ENCODE results near the gene MEIS1.

Gene MEIS1

DNA sequence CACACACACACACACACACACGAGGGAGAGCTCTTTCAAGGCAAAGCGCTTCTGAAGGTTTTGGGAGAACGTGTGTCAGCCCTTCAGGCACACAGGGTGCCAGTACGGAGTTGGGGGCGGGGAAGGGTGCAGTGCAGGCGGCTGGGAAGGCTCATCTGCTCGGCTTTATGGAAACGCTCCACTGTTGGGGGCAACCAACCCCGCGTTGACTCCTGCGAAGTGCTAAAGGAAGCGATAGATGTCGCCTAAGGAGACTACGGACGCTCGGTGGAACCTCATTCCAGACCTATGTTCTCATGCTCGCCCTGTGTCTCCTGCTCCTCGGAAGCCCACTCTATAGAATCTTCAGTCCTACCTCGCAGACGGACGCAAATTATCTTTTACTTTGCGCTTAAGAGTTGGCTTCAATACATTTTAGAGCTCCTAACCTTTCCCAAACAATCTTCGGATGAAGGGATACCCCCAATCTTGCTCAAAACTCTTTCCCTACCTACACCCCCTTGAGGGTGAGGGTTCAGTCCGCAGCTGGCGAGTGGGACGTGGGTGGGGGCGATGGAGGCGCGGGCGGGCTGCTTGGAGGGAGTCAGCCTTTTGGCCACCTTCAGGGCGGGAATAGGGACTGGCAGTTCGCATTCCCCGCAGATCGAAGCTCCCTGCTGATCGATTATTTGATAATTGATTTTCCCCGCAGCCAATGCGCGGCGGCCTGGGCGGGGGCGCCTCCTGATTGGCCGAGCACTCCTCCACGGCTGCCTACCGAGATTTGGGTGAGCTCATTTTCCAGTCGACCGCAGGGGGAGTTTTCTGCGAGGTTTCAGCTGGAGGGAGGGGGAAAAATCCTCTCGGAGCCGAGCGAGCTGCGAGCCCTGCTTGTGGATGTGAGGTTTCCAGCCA, 1.9 kb upstream of the MEIS1 start:
- Histone ChIP-seq H3K4me3 (ENCODE audit: low read depth, low read length) (peak overlapping the region; percentile 81), H3K27me3 (ENCODE audit: insufficient read depth, low read length) (no peaks in the 10 kb centered on the region), H2AK5ac (ENCODE audit: low read length) (no peak overlapping the region), H3K4me1 (ENCODE audit: control insufficient read depth in 1 of 2, insufficient read depth in 2 of 2, low read length in 2 of 2) (peaks cover 3 to 5% of the 10 kb centered on the region in 2 experiments), H3K4ac (ENCODE audit: low read depth, low read length) (peak overlapping the region; percentile 80), H3K79me1 (ENCODE audit: low read length) (peaks cover 30% of the 10 kb centered on the region), H2BK12ac (ENCODE audit: low read length) (peak overlapping the region; percentile 56), H3K14ac (ENCODE audit: low read length) (peak overlapping the region; percentile 83), H3K18ac (ENCODE audit: low read length) (peak overlapping the region; percentile 66), H4K12ac (ENCODE audit: low read depth, low read length) (peak overlapping the region; percentile 89), H3K9ac (ENCODE audit: low read length) (peak overlapping the region; percentile 76), H2BK120ac (ENCODE audit: insufficient read depth, low read length, poor library complexity) (peak overlapping the region; percentile 94), H3K9me3 (ENCODE audit: insufficient read depth, low read depth, low read length) (no peaks in the 10 kb centered on the region), H4K8ac (ENCODE audit: low read depth, low read length) (peak overlapping the region; percentile 95), H2AFZ (ENCODE audit: insufficient read depth, low read length, poor library complexity) (peak overlapping the region; percentile 95), H2BK5ac (ENCODE audit: low read depth, low read length, poor library complexity) (peak overlapping the region; percentile 88), H3K79me2 (ENCODE audit: control insufficient read depth, insufficient read depth, low read length, poor library complexity) (peaks cover 17% of the 10 kb centered on the region), H3K36me3 (ENCODE audit: control insufficient read depth in 1 of 2, insufficient read depth in 2 of 2, low read length in 2 of 2) (peaks cover 0 to 2% of the 10 kb centered on the region in 2 experiments), H4K91ac (ENCODE audit: low read depth, low read length) (peak overlapping the region; percentile 96), H3K27ac (ENCODE audit: low read depth, low read length) (peak overlapping the region; percentile 99), H3K4me2 (ENCODE audit: low read length) (peak overlapping the region; percentile 93), H3K23ac (ENCODE audit: low read length) (no peak overlapping the region)
- DNase-seq = peak; percentile 81 to 91
- no CpG with 5 or more reads among the region's 51 CpGs for WGBS (ENCODE audit: extremely low coverage, insufficient coverage, insufficient read length)

DNA sequence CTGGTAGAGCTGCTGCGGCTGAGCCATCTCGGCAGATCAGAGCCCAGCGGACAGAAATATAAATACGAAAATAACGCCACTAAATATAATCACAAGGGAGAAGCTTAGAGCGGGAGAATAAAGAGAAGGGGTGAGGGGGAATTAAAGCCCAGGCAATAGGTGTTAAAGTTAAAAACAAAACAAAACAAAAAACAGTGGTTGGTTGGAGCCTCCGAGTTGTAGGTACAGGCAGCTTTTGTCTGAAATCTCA, 1.3 kb upstream of the MEIS1 start:
- no CpG with 5 or more reads among the region's 7 CpGs for WGBS (ENCODE audit: extremely low coverage, insufficient coverage, insufficient read length)
- peak overlapping the region; percentile 56 for H2AFZ ChIP-seq (ENCODE audit: insufficient read depth, low read length, poor library complexity)
- peaks cover 0 to 2% of the 10 kb centered on the region in 2 experiments for H3K36me3 ChIP-seq (ENCODE audit: control insufficient read depth in 1 of 2, insufficient read depth in 2 of 2, low read length in 2 of 2)
- H4K12ac ChIP-seq (ENCODE audit: low read depth, low read length) = peak overlapping the region; percentile 47
- H2BK12ac ChIP-seq (ENCODE audit: low read length) = peak overlapping the region; percentile 59
- H3K27me3 ChIP-seq (ENCODE audit: insufficient read depth, low read length) = no peaks in the 10 kb centered on the region
- peak overlapping the region; percentile 98 for H3K18ac ChIP-seq (ENCODE audit: low read length)
- peak overlapping the region; percentile 83 for H3K14ac ChIP-seq (ENCODE audit: low read length)
- peak overlapping the region; percentile 64 for H2AK5ac ChIP-seq (ENCODE audit: low read length)
- H3K9ac ChIP-seq (ENCODE audit: low read length) = peak overlapping the region; percentile 99
- H3K4me3 ChIP-seq (ENCODE audit: low read depth, low read length) = peak overlapping the region; percentile 71
- H3K27ac ChIP-seq (ENCODE audit: low read depth, low read length) = peak overlapping the region; percentile 99
- H3K4ac ChIP-seq (ENCODE audit: low read depth, low read length) = peak overlapping the region; percentile 90
- H3K79me2 ChIP-seq (ENCODE audit: control insufficient read depth, insufficient read depth, low read length, poor library complexity) = peaks cover 17% of the 10 kb centered on the region
- no peaks in the 10 kb centered on the region for H3K9me3 ChIP-seq (ENCODE audit: insufficient read depth, low read depth, low read length)
- H3K4me1 ChIP-seq (ENCODE audit: control insufficient read depth in 1 of 2, insufficient read depth in 2 of 2, low read length in 2 of 2) = peaks cover 3 to 5% of the 10 kb centered on the region in 2 experiments
- no peak overlapping the region for H3K23ac ChIP-seq (ENCODE audit: low read length)
- peak overlapping the region; percentile 99 for H2BK5ac ChIP-seq (ENCODE audit: low read depth, low read length, poor library complexity)
- H4K91ac ChIP-seq (ENCODE audit: low read depth, low read length) = peak overlapping the region; percentile 96
- peak in 1 of 2 donors; percentile 50 for DNase-seq
- H3K79me1 ChIP-seq (ENCODE audit: low read length) = peaks cover 35% of the 10 kb centered on the region
- peak overlapping the region; percentile 91 for H4K8ac ChIP-seq (ENCODE audit: low read depth, low read length)
- peak overlapping the region; percentile 93 for H3K4me2 ChIP-seq (ENCODE audit: low read length)
- H2BK120ac ChIP-seq (ENCODE audit: insufficient read depth, low read length, poor library complexity) = peak overlapping the region; percentile 94

DNA sequence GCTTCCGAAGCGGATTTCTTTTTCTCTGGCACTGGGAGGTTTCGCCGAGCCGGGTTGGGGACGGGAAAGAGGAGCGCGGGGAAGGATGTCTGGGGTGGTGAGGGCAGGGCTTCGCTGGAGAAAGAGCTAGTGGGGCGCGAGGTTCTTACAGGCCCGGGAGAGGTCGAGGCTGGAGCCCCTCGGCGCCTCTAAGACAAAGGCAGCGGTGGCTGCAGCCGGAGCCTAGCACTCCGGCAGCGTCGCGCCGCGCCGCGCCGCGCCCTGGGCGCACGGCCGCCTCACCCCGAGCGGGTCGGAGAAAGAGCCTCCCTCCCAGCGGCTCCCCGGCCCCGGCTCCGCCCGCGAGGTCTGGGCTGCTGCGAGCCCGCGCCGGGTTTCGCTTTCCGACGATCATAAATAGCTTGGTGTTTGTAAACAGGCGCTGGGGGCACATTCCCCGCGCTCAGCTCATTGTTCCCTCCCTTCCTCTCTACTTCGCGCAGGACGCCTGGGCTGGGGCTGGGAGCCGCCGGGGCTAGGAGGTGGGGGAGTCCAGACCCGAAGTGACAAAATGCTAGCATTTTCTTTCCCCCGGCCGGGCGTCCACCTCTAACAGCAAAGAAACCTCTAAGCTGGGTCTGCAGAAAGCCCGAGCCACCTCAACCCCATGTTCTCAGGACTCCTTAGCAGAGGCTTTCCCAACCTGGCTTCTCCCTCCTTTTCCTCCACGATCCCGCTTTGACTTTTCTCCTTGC, 813 bp upstream of the MEIS1 start:
- H2BK120ac ChIP-seq (ENCODE audit: insufficient read depth, low read length, poor library complexity) = peak overlapping the region; percentile 94

DNA sequence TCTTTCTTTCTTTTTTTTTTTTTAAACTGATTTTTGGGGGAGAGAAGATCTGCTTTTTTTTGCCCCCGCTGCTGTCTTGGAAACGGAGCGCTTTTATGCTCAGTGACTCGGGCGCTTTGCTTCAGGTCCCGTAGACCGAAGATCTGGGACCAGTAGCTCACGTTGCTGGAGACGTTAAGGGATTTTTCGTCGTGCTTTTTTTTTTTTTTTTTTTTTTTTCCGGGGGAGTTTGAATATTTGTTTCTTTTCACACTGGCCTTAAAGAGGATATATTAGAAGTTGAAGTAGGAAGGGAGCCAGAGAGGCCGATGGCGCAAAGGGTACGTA, 587 bp downstream of the MEIS1 start:
- H4K8ac ChIP-seq (ENCODE audit: low read depth, low read length) = no peak overlapping the region
- peaks cover 6 to 11% of the 10 kb centered on the region in 2 experiments for H3K36me3 ChIP-seq (ENCODE audit: control insufficient read depth in 1 of 2, insufficient read depth in 2 of 2, low read length in 2 of 2)
- H2AK5ac ChIP-seq (ENCODE audit: low read length) = no peak overlapping the region
- DNase-seq = peak in 1 of 2 donors; percentile 19
- no peak overlapping the region for H2BK12ac ChIP-seq (ENCODE audit: low read length)
- peaks cover 48% of the 10 kb centered on the region for H3K79me1 ChIP-seq (ENCODE audit: low read length)
- no peak overlapping the region for H3K4ac ChIP-seq (ENCODE audit: low read depth, low read length)
- H3K23ac ChIP-seq (ENCODE audit: low read length) = no peak overlapping the region
- H3K14ac ChIP-seq (ENCODE audit: low read length) = no peak overlapping the region
- H4K91ac ChIP-seq (ENCODE audit: low read depth, low read length) = no peak overlapping the region
- peak overlapping the region; percentile 91 for H3K9ac ChIP-seq (ENCODE audit: low read length)
- no peaks in the 10 kb centered on the region for H3K9me3 ChIP-seq (ENCODE audit: insufficient read depth, low read depth, low read length)
- H3K18ac ChIP-seq (ENCODE audit: low read length) = no peak overlapping the region
- H2BK120ac ChIP-seq (ENCODE audit: insufficient read depth, low read length, poor library complexity) = no peak overlapping the region
- no peaks in the 10 kb centered on the region for H3K27me3 ChIP-seq (ENCODE audit: insufficient read depth, low read length)
- no peak overlapping the region for H2AFZ ChIP-seq (ENCODE audit: insufficient read depth, low read length, poor library complexity)
- no peak overlapping the region for H2BK5ac ChIP-seq (ENCODE audit: low read depth, low read length, poor library complexity)
- no CpG with 5 or more reads among the region's 15 CpGs for WGBS (ENCODE audit: extremely low coverage, insufficient coverage, insufficient read length)
- H3K4me3 ChIP-seq (ENCODE audit: low read depth, low read length) = peak overlapping the region; percentile 72
- peak overlapping the region; percentile 99 for H3K27ac ChIP-seq (ENCODE audit: low read depth, low read length)
- H3K79me2 ChIP-seq (ENCODE audit: control insufficient read depth, insufficient read depth, low read length, poor library complexity) = peaks cover 29% of the 10 kb centered on the region
- H3K4me1 ChIP-seq (ENCODE audit: control insufficient read depth in 1 of 2, insufficient read depth in 2 of 2, low read length in 2 of 2) = peaks cover 7 to 14% of the 10 kb centered on the region in 2 experiments
- H4K12ac ChIP-seq (ENCODE audit: low read depth, low read length) = no peak overlapping the region
- H3K4me2 ChIP-seq (ENCODE audit: low read length) = peak overlapping the region; percentile 93

More for the DNA sequence above, 813 bp upstream of the MEIS1 start:
- no CpG with 5 or more reads among the region's 61 CpGs for WGBS (ENCODE audit: extremely low coverage, insufficient coverage, insufficient read length)
- peak overlapping the region; percentile 96 for H4K91ac ChIP-seq (ENCODE audit: low read depth, low read length)
- H3K36me3 ChIP-seq (ENCODE audit: control insufficient read depth in 1 of 2, insufficient read depth in 2 of 2, low read length in 2 of 2) = peaks cover 1 to 2% of the 10 kb centered on the region in 2 experiments
- peak overlapping the region; percentile 63 for H4K12ac ChIP-seq (ENCODE audit: low read depth, low read length)
- peak overlapping the region; percentile 59 for H2BK12ac ChIP-seq (ENCODE audit: low read length)
- H3K4me3 ChIP-seq (ENCODE audit: low read depth, low read length) = peak overlapping the region; percentile 71
- peaks cover 19% of the 10 kb centered on the region for H3K79me2 ChIP-seq (ENCODE audit: control insufficient read depth, insufficient read depth, low read length, poor library complexity)
- peak overlapping the region; percentile 83 for H3K14ac ChIP-seq (ENCODE audit: low read length)
- peak overlapping the region; percentile 99 for H3K27ac ChIP-seq (ENCODE audit: low read depth, low read length)
- H4K8ac ChIP-seq (ENCODE audit: low read depth, low read length) = peak overlapping the region; percentile 91
- H2BK5ac ChIP-seq (ENCODE audit: low read depth, low read length, poor library complexity) = peak overlapping the region; percentile 99
- H3K4me2 ChIP-seq (ENCODE audit: low read length) = peak overlapping the region; percentile 93
- H3K4ac ChIP-seq (ENCODE audit: low read depth, low read length) = peak overlapping the region; percentile 90
- peak overlapping the region; percentile 98 for H3K18ac ChIP-seq (ENCODE audit: low read length)
- peak; percentile 82 to 91 for DNase-seq
- H3K9ac ChIP-seq (ENCODE audit: low read length) = peak overlapping the region; percentile 99
- H2AK5ac ChIP-seq (ENCODE audit: low read length) = peak overlapping the region; percentile 64
- H3K4me1 ChIP-seq (ENCODE audit: control insufficient read depth in 1 of 2, insufficient read depth in 2 of 2, low read length in 2 of 2) = peaks cover 4 to 5% of the 10 kb centered on the region in 2 experiments
- H3K23ac ChIP-seq (ENCODE audit: low read length) = no peak overlapping the region
- H2AFZ ChIP-seq (ENCODE audit: insufficient read depth, low read length, poor library complexity) = peak overlapping the region; percentile 56
- peaks cover 36% of the 10 kb centered on the region for H3K79me1 ChIP-seq (ENCODE audit: low read length)
- no peaks in the 10 kb centered on the region for H3K9me3 ChIP-seq (ENCODE audit: insufficient read depth, low read depth, low read length)
- H3K27me3 ChIP-seq (ENCODE audit: insufficient read depth, low read length) = no peaks in the 10 kb centered on the region
